Kidney (tissue), 14 donors: ENCODE results near the gene AKAP1. TPM values are rescaled to one million over a fixed set of nuclear protein-coding genes. Genes with fewer than 3 reads are reported as not detected.

ENCODE experiments used
- DNase-seq, 5 donors: peaks; one replicate each; pipeline ENCODE4 v3.0.0-alpha.2; 2013 to 2020
- FAIRE-seq: peaks from 2 replicates; lab custom pipeline; 2012; peaks lifted over from hg19 to GRCh38; lab: Jason Lieb, UNC
- H3K27ac ChIP-seq, 2 donors: one replicate each; pipeline ENCODE4 v1.7.0; 2013; ENCODE audit warnings: low read depth in 2 of 2, low read length in 2 of 2, inconsistent platforms in 1 of 2
- H3K27me3 ChIP-seq: one replicate; pipeline ENCODE4 v1.7.1; 2013; ENCODE audit warnings: low read length, inconsistent platforms; ENCODE audit not compliant: control insufficient read depth, insufficient read depth
- H3K36me3 ChIP-seq, 3 donors: one replicate each; pipeline versions ENCODE4 v1.7.0 to v1.7.1; 2013; ENCODE audit warnings: low read length in 3 of 3, control low read depth in 1 of 3, inconsistent platforms in 1 of 3; ENCODE audit not compliant: insufficient read depth in 3 of 3, control insufficient read depth in 2 of 3
- H3K4me1 ChIP-seq, 3 donors: one replicate each; pipeline versions ENCODE4 v1.7.0 to v1.7.1; 2013; ENCODE audit warnings: low read length in 3 of 3, inconsistent platforms in 1 of 3, low read depth in 1 of 3; ENCODE audit not compliant: control insufficient read depth in 2 of 3, insufficient read depth in 2 of 3
- H3K4me3 ChIP-seq, 3 donors: one replicate each; pipeline versions ENCODE4 v1.7.0 to v1.8.1; 2013; ENCODE audit warnings: low read length in 3 of 3, control low read depth in 1 of 3, inconsistent platforms in 1 of 3
- H3K9ac ChIP-seq, 3 donors: one replicate each; pipeline versions ENCODE4 v1.7.0 to v1.7.1; 2013; ENCODE audit warnings: low read length in 3 of 3, control low read depth in 1 of 3, inconsistent platforms in 1 of 3
- H3K9me3 ChIP-seq, 3 donors: one replicate each; pipeline versions ENCODE4 v1.7.0 to v1.7.1; 2013; ENCODE audit warnings: low read length in 3 of 3, control low read depth in 1 of 3, inconsistent platforms in 1 of 3; ENCODE audit not compliant: control insufficient read depth in 2 of 3, insufficient read depth in 1 of 3
- CTCF ChIP-seq: IDR thresholded peaks from 3 replicates; pipeline ENCODE4 v1.5.1; 2012; ENCODE audit warnings: mild to moderate bottlenecking, moderate library complexity, borderline replicate concordance; ENCODE audit not compliant: insufficient read depth; ENCODE audit errors: extremely low read depth
- intact Hi-C: fragments of 100-400 bp; cut with DNase I; formaldehyde crosslinking; loops from one replicate; pipeline ENCODE4 v1.11.1; 2022
- polyA plus RNA-seq: library from polyadenylated mRNA; stranded (reverse); fragments of 350-450 nt; fragmentation: Illumina TruSeq; extraction: RNeasy Lipid Tissue Mini Kit (QIAGEN cat#74804); gene quantifications from one replicate; pipeline ENCODE4 v1.2.3, GENCODE V29; 2014; ENCODE audit warnings: low read depth, low replicate concordance; ENCODE audit not compliant: insufficient read depth
- total RNA-seq: library from RNA; stranded (reverse); fragmentation: NEBNext Ultra II Directional; extraction: Animal tissue kit (Norgen Biotek cat#: 25700); gene quantifications from one replicate; pipeline ENCODE4 v1.2.1, GENCODE V29; 2021
- donor health status: control.
- donor health status: control.
- donor health status: control.
- donor health status: control.
- donor health status: control.
- donor health status: DM: yes; HTN: yes; CAD: no.
- donor health status: Normal renal cell carcinoma (clear cell type).

AKAP1 gene
- total and polyA plus RNA-seq, 2 donors from 2014 or later = 24.6 to 46.8 TPM

GRCh38 chr17:57144567-57144966, 59.5 kb downstream of the AKAP1 start:
- no peak for TF ChIP-seq CTCF
- H3K9ac ChIP-seq = no peak overlapping the region
- H3K4me3 ChIP-seq = no peak overlapping the region
- FAIRE-seq (no peak), DNase-seq (no peak)
- intact Hi-C loops = no loop called here
- no peaks in the 10 kb centered on the region for H3K27me3 ChIP-seq
- H3K36me3 ChIP-seq = no peaks in the 10 kb centered on the region
- H3K9me3 ChIP-seq = no peaks in the 10 kb centered on the region
- no peaks in the 10 kb centered on the region for H3K4me1 ChIP-seq
- no peak overlapping the region for H3K27ac ChIP-seq

- Histone ChIP-seq H3K9me3 (no peaks in the 10 kb centered on the region), H3K27ac (no peak overlapping the region), H3K36me3 (no peaks in the 10 kb centered on the region), H3K27me3 (no peaks in the 10 kb centered on the region), H3K9ac (no peak overlapping the region), H3K4me3 (no peak overlapping the region), H3K4me1 (no peaks in the 10 kb centered on the region)
- DNase-seq = no peak
- intact Hi-C loops = no loop called here
- no peak for FAIRE-seq
- TF ChIP-seq CTCF = no peak
Observed at GRCh38 chr17:57145347-57145746, 60.3 kb downstream of the AKAP1 start.

GRCh38 chr17:57146273-57146672, 61.2 kb downstream of the AKAP1 start:
- Histone ChIP-seq H3K4me1 (no peaks in the 10 kb centered on the region), H3K9me3 (no peaks in the 10 kb centered on the region), H3K4me3 (no peak overlapping the region), H3K27ac (no peak overlapping the region), H3K36me3 (no peaks in the 10 kb centered on the region), H3K9ac (no peak overlapping the region), H3K27me3 (no peaks in the 10 kb centered on the region)
- intact Hi-C loops = no loop called here
- DNase-seq = no peak
- FAIRE-seq = no peak
- no peak for TF ChIP-seq CTCF

- no peaks in the 10 kb centered on the region for H3K27me3 ChIP-seq
- FAIRE-seq = no peak
Observed at GRCh38 chr17:57151798-57152197, 66.8 kb downstream of the AKAP1 start.

More at GRCh38 chr17:57151798-57152197, 66.8 kb downstream of the AKAP1 start:
- no peaks in the 10 kb centered on the region for H3K4me1 ChIP-seq
- intact Hi-C loops = no loop called here
- DNase-seq = no peak
- TF ChIP-seq CTCF = no peak
- no peaks in the 10 kb centered on the region for H3K9me3 ChIP-seq
- H3K36me3 ChIP-seq = no peaks in the 10 kb centered on the region
- H3K9ac ChIP-seq = no peak overlapping the region
- no peak overlapping the region for H3K4me3 ChIP-seq
- H3K27ac ChIP-seq = no peak overlapping the region
